ENCODE data around the gene ABCC10. TPM values are rescaled to one million over a fixed set of nuclear protein-coding genes. Genes with fewer than 3 reads are reported as not detected.

Gene ABCC10
- total and polyA plus RNA-seq, 4 donors, result 1.4 to 35.1 (median 25.0) TPM

- Histone ChIP-seq H3K4me1 (ENCODE audit: control insufficient read depth in 1 of 2, insufficient read depth in 2 of 2, low read length in 2 of 2) (peaks cover 0 to 6% of the 10 kb centered on the region in 2 donors), H3K27me3 (ENCODE audit: control insufficient read depth in 1 of 2, insufficient read depth in 2 of 2, low read length in 1 of 2) (no peaks in the 10 kb centered on the region), H3K27ac (ENCODE audit: low read depth in 1 of 2, low read length in 2 of 2) (no peak overlapping the region), H3K9me3 (ENCODE audit: control insufficient read depth, low read length) (no peaks in the 10 kb centered on the region), H3K4me3 (ENCODE audit: low read length in 2 of 2) (no peak overlapping the region), H3K36me3 (ENCODE audit: control insufficient read depth in 1 of 2, insufficient read depth in 2 of 2, low read length in 1 of 2) (no peaks in the 10 kb centered on the region)
- ATAC-seq (ENCODE audit: low FRiP score) (no peak), DNase-seq (peak in 1 of 2 donors; percentile 43)
- intact Hi-C loops (cut with DNase I), result no loop called here
- 78 to 82% methylated on average over 8 of the region's 8 CpGs for WGBS, 2 donors
Measured at GRCh38 chr6:43433148-43433547, 5.8 kb downstream of the ABCC10 start.

GRCh38 chr6:43434001-43434840 lies 6.9 kb downstream of the ABCC10 start:
- Histone ChIP-seq H3K4me1 (ENCODE audit: control insufficient read depth in 1 of 2, insufficient read depth in 2 of 2, low read length in 2 of 2) (peaks cover 0 to 6% of the 10 kb centered on the region in 2 donors), H3K4me3 (ENCODE audit: low read length in 2 of 2) (no peak overlapping the region), H3K36me3 (ENCODE audit: control insufficient read depth in 1 of 2, insufficient read depth in 2 of 2, low read length in 1 of 2) (no peaks in the 10 kb centered on the region), H3K27ac (ENCODE audit: low read depth in 1 of 2, low read length in 2 of 2) (no peak overlapping the region), H3K9me3 (ENCODE audit: control insufficient read depth, low read length) (no peaks in the 10 kb centered on the region), H3K27me3 (ENCODE audit: control insufficient read depth in 1 of 2, insufficient read depth in 2 of 2, low read length in 1 of 2) (no peaks in the 10 kb centered on the region)
- ATAC-seq (ENCODE audit: low FRiP score) (no peak), DNase-seq (peak in 1 of 2 donors; percentile 49)
- intact Hi-C loops (cut with DNase I), result no loop called here
- 88 to 89% methylated on average over 15 of the region's 15 CpGs for WGBS, 2 donors

GRCh38 chr6:43434943-43435342 lies 7.6 kb downstream of the ABCC10 start:
- DNase-seq, result peak in 1 of 2 donors; percentile 12
- intact Hi-C loops (cut with DNase I), result no loop called here
- WGBS, 2 donors, result 93 to 96% methylated on average over 4 of the region's 4 CpGs
- no peak for ATAC-seq (ENCODE audit: low FRiP score)
- Histone ChIP-seq H3K4me1 (ENCODE audit: control insufficient read depth in 1 of 2, insufficient read depth in 2 of 2, low read length in 2 of 2) (peaks cover 0 to 6% of the 10 kb centered on the region in 2 donors), H3K36me3 (ENCODE audit: control insufficient read depth in 1 of 2, insufficient read depth in 2 of 2, low read length in 1 of 2) (no peaks in the 10 kb centered on the region), H3K27me3 (ENCODE audit: control insufficient read depth in 1 of 2, insufficient read depth in 2 of 2, low read length in 1 of 2) (no peaks in the 10 kb centered on the region), H3K9me3 (ENCODE audit: control insufficient read depth, low read length) (no peaks in the 10 kb centered on the region), H3K27ac (ENCODE audit: low read depth in 1 of 2, low read length in 2 of 2) (no peak overlapping the region), H3K4me3 (ENCODE audit: low read length in 2 of 2) (no peak overlapping the region)

- Histone ChIP-seq H3K4me3 (ENCODE audit: low read length in 2 of 2) (no peak overlapping the region), H3K27me3 (ENCODE audit: control insufficient read depth in 1 of 2, insufficient read depth in 2 of 2, low read length in 1 of 2) (no peaks in the 10 kb centered on the region), H3K9me3 (ENCODE audit: control insufficient read depth, low read length) (no peaks in the 10 kb centered on the region), H3K4me1 (ENCODE audit: control insufficient read depth in 1 of 2, insufficient read depth in 2 of 2, low read length in 2 of 2) (peaks cover 0 to 6% of the 10 kb centered on the region in 2 donors), H3K27ac (ENCODE audit: low read depth in 1 of 2, low read length in 2 of 2) (peak overlapping the region in 1 of 2 donors; percentile 41), H3K36me3 (ENCODE audit: control insufficient read depth in 1 of 2, insufficient read depth in 2 of 2, low read length in 1 of 2) (no peaks in the 10 kb centered on the region)
- DNase-seq (peak in 1 of 2 donors; percentile 3), ATAC-seq (ENCODE audit: low FRiP score) (no peak)
- intact Hi-C loops (cut with DNase I), result no loop called here
- 70 to 73% methylated on average over 9 of the region's 9 CpGs for WGBS, 2 donors
Measured at GRCh38 chr6:43435682-43436437, 8.5 kb downstream of the ABCC10 start.

GRCh38 chr6:43436577-43437282 lies 9.4 kb downstream of the ABCC10 start:
- intact Hi-C loops (cut with DNase I), result no loop called here
- ATAC-seq (ENCODE audit: low FRiP score) (peak; percentile 49), DNase-seq (peak in 1 of 2 donors; percentile 66)
- 1 to 4% methylated on average over 5 of the region's 5 CpGs for WGBS, 2 donors
- peak overlapping the region in 1 of 2 donors; percentile 4 for H3K27ac ChIP-seq (ENCODE audit: low read depth in 1 of 2, low read length in 2 of 2)
- no peak overlapping the region for H3K4me3 ChIP-seq (ENCODE audit: low read length in 2 of 2)
- peaks cover 0 to 6% of the 10 kb centered on the region in 2 donors for H3K4me1 ChIP-seq (ENCODE audit: control insufficient read depth in 1 of 2, insufficient read depth in 2 of 2, low read length in 2 of 2)
- H3K27me3 ChIP-seq (ENCODE audit: control insufficient read depth in 1 of 2, insufficient read depth in 2 of 2, low read length in 1 of 2), result no peaks in the 10 kb centered on the region
- no peaks in the 10 kb centered on the region for H3K9me3 ChIP-seq (ENCODE audit: control insufficient read depth, low read length)
- no peaks in the 10 kb centered on the region for H3K36me3 ChIP-seq (ENCODE audit: control insufficient read depth in 1 of 2, insufficient read depth in 2 of 2, low read length in 1 of 2)

- no peak for ATAC-seq (ENCODE audit: low FRiP score)
- H3K4me3 ChIP-seq (ENCODE audit: low read length in 2 of 2), result no peak overlapping the region
- peak in 1 of 2 donors; percentile 15 for DNase-seq
- intact Hi-C loops (cut with DNase I), result no loop called here
- peak overlapping the region in 1 of 2 donors; percentile 19 for H3K27ac ChIP-seq (ENCODE audit: low read depth in 1 of 2, low read length in 2 of 2)
- H3K36me3 ChIP-seq (ENCODE audit: control insufficient read depth in 1 of 2, insufficient read depth in 2 of 2, low read length in 1 of 2), result no peaks in the 10 kb centered on the region
- no peaks in the 10 kb centered on the region for H3K27me3 ChIP-seq (ENCODE audit: control insufficient read depth in 1 of 2, insufficient read depth in 2 of 2, low read length in 1 of 2)
- 69% methylated on average over 4 of the region's 4 CpGs for WGBS, 2 donors
- H3K9me3 ChIP-seq (ENCODE audit: control insufficient read depth, low read length), result no peaks in the 10 kb centered on the region
- H3K4me1 ChIP-seq (ENCODE audit: control insufficient read depth in 1 of 2, insufficient read depth in 2 of 2, low read length in 2 of 2), result peaks cover 0 to 6% of the 10 kb centered on the region in 2 donors
Measured at GRCh38 chr6:43437700-43438099, 10.4 kb downstream of the ABCC10 start.

- H3K27ac ChIP-seq (ENCODE audit: low read depth in 1 of 2, low read length in 2 of 2), result no peak overlapping the region
- peak in 1 of 2 donors; percentile 33 for DNase-seq
- peaks cover 0 to 11% of the 10 kb centered on the region in 2 donors for H3K36me3 ChIP-seq (ENCODE audit: control insufficient read depth in 1 of 2, insufficient read depth in 2 of 2, low read length in 1 of 2)
- WGBS, 2 donors, result 88 to 92% methylated on average over 14 of the region's 14 CpGs
- no peaks in the 10 kb centered on the region for H3K4me1 ChIP-seq (ENCODE audit: control insufficient read depth in 1 of 2, insufficient read depth in 2 of 2, low read length in 2 of 2)
- H3K9me3 ChIP-seq (ENCODE audit: control insufficient read depth, low read length), result no peaks in the 10 kb centered on the region
- ATAC-seq (ENCODE audit: low FRiP score), result no peak
- H3K4me3 ChIP-seq (ENCODE audit: low read length in 2 of 2), result no peak overlapping the region
- no peaks in the 10 kb centered on the region for H3K27me3 ChIP-seq (ENCODE audit: control insufficient read depth in 1 of 2, insufficient read depth in 2 of 2, low read length in 1 of 2)
- intact Hi-C loops (cut with DNase I), result no loop called here
Measured at GRCh38 chr6:43442935-43443334, 15.6 kb downstream of the ABCC10 start.

- peaks cover 2 to 12% of the 10 kb centered on the region in 2 donors for H3K36me3 ChIP-seq (ENCODE audit: control insufficient read depth in 1 of 2, insufficient read depth in 2 of 2, low read length in 1 of 2)
- no peaks in the 10 kb centered on the region for H3K9me3 ChIP-seq (ENCODE audit: control insufficient read depth, low read length)
- intact Hi-C loops (cut with DNase I), result no loop called here
- WGBS, 2 donors, result 82 to 84% methylated on average over 10 of the region's 10 CpGs
- no peak overlapping the region for H3K4me3 ChIP-seq (ENCODE audit: low read length in 2 of 2)
- H3K27ac ChIP-seq (ENCODE audit: low read depth in 1 of 2, low read length in 2 of 2), result no peak overlapping the region
- DNase-seq (no peak), ATAC-seq (ENCODE audit: low FRiP score) (no peak)
- H3K27me3 ChIP-seq (ENCODE audit: control insufficient read depth in 1 of 2, insufficient read depth in 2 of 2, low read length in 1 of 2), result no peaks in the 10 kb centered on the region
- H3K4me1 ChIP-seq (ENCODE audit: control insufficient read depth in 1 of 2, insufficient read depth in 2 of 2, low read length in 2 of 2), result no peaks in the 10 kb centered on the region
Measured at GRCh38 chr6:43444036-43444435, 16.7 kb downstream of the ABCC10 start.

Data from aorta (tissue), 5 donors.